Measurements from ENCODE around the gene CIPC. TPM values are rescaled to one million over a fixed set of nuclear protein-coding genes. Genes with fewer than 3 reads are reported as not detected.

The CIPC gene
- total RNA-seq, 1 experiment from 2014 or later: 66.3 TPM

DNA sequence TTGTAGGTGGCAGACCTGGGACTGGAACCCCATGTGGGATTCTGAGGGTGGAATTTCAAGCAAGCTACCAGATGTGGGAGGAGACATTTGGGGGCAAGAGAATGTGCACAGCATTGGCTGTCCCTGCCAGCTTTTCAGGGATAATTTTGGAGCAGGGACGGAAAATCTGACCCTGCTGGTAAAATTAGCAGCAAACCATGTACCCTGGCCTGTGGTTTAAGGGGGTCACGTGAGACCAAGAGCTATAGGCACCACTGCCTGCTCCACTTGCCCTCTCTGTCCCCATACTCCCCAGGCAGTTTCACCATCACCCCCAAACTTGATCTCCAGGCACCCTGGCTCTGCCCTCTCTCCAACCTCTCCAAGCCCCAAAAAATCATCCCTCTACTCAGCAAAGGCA is 57.0 kb downstream of the CIPC start:
- no peaks in the 10 kb centered on the region for H3K79me2 ChIP-seq (ENCODE audit: low read depth)
- H3K4me2 ChIP-seq: no peak overlapping the region
- H2AFZ ChIP-seq: no peak overlapping the region
- intact Hi-C loops (cut with micrococcal nuclease; ENCODE audit: unreplicated experiment): loop anchor here (10.0 kb wide), 1 partner anchor 550 kb away; the partner anchor contains the start of genes ALKBH1 and SLIRP
- no TSS peak for BruUV-seq (replicated peaks)
- H3K4me1 ChIP-seq (replicated peaks; ENCODE audit: insufficient read depth): no peaks in the 10 kb centered on the region
- no peaks in the 10 kb centered on the region for H3K36me3 ChIP-seq (ENCODE audit: low read depth)
- H3K27ac ChIP-seq: no peak overlapping the region
- no peaks in the 10 kb centered on the region; the same call in 1 of the 2 replicates for H3F3A ChIP-seq (ENCODE audit: insufficient read depth, low read depth)
- ChIA-PET POLR2A (ENCODE audit: unreplicated experiment) (no interaction called here), CTCF (no interaction called here)
- TF ChIP-seq EZH2 (IDR thresholded peaks at IDR 0.05; ENCODE audit: low read depth): no peak
- TF ChIP-seq, protein P1, sequence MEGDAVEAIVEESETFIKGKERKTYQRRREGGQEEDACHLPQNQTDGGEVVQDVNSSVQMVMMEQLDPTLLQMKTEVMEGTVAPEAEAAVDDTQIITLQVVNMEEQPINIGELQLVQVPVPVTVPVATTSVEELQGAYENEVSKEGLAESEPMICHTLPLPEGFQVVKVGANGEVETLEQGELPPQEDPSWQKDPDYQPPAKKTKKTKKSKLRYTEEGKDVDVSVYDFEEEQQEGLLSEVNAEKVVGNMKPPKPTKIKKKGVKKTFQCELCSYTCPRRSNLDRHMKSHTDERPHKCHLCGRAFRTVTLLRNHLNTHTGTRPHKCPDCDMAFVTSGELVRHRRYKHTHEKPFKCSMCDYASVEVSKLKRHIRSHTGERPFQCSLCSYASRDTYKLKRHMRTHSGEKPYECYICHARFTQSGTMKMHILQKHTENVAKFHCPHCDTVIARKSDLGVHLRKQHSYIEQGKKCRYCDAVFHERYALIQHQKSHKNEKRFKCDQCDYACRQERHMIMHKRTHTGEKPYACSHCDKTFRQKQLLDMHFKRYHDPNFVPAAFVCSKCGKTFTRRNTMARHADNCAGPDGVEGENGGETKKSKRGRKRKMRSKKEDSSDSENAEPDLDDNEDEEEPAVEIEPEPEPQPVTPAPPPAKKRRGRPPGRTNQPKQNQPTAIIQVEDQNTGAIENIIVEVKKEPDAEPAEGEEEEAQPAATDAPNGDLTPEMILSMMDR (conservative IDR thresholded peaks at IDR 0.05): no peak
- no peak for DNase-seq
- H3K9me2 ChIP-seq (ENCODE audit: insufficient read depth): no peaks in the 10 kb centered on the region
- no peaks in the 10 kb centered on the region for H4K20me1 ChIP-seq (ENCODE audit: insufficient read depth)
- H3K4me3 ChIP-seq: no peak overlapping the region
- no peaks in the 10 kb centered on the region for H3K9me3 ChIP-seq (ENCODE audit: insufficient read depth, low read depth)
- H3K27me3 ChIP-seq (ENCODE audit: insufficient read depth, low read depth): peaks cover 50% of the 10 kb centered on the region

DNA sequence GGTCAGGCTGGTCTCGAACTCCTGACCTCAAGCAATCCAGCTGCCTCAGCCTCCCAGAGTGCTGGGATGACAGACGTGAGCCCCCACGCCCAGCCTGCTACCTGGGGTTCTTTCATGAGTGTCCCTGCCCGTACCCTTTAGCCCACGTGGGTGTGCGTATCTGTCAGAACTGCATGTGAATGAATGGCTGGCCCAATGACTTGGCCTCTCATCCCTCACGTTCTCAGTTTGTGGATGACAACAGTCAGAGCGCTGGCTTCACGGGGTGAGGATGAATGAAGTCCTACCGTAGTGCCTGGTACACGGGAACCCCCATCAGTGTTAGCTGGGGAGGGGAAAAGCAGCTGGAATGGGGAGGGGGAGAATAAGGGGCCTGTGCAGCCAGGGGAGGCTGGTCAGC is 59.7 kb downstream of the CIPC start:
- ChIA-PET POLR2A (ENCODE audit: unreplicated experiment) (no interaction called here), CTCF (interaction anchor here (0.6 kb wide), 1 partner anchor 161 kb away, joined by 3 read pairs; no protein-coding TSS in a partner anchor)
- no peaks in the 10 kb centered on the region for H3K4me1 ChIP-seq (replicated peaks; ENCODE audit: insufficient read depth)
- TF ChIP-seq, protein P1 (conservative IDR thresholded peaks at IDR 0.05): no peak
- no peak for TF ChIP-seq EZH2 (IDR thresholded peaks at IDR 0.05; ENCODE audit: low read depth)
- intact Hi-C loops (cut with micrococcal nuclease; ENCODE audit: unreplicated experiment): loop anchor here (10.0 kb wide), 1 partner anchor 547 kb away; the partner anchor contains the start of genes ALKBH1 and SLIRP
- no peak for DNase-seq
- H3K27ac ChIP-seq: no peak overlapping the region
- H3K4me2 ChIP-seq: no peak overlapping the region
- no peaks in the 10 kb centered on the region for H3K36me3 ChIP-seq (ENCODE audit: low read depth)
- H3K79me2 ChIP-seq (ENCODE audit: low read depth): no peaks in the 10 kb centered on the region
- no TSS peak for BruUV-seq (replicated peaks)
- H3K27me3 ChIP-seq (ENCODE audit: insufficient read depth, low read depth): peaks cover 73% of the 10 kb centered on the region
- no peak overlapping the region for H2AFZ ChIP-seq
- no peaks in the 10 kb centered on the region for H4K20me1 ChIP-seq (ENCODE audit: insufficient read depth)
- no peak overlapping the region for H3K4me3 ChIP-seq
- H3F3A ChIP-seq (ENCODE audit: insufficient read depth, low read depth): no peaks in the 10 kb centered on the region
- H3K9me2 ChIP-seq (ENCODE audit: insufficient read depth): no peaks in the 10 kb centered on the region
- no peaks in the 10 kb centered on the region for H3K9me3 ChIP-seq (ENCODE audit: insufficient read depth, low read depth)

DNA sequence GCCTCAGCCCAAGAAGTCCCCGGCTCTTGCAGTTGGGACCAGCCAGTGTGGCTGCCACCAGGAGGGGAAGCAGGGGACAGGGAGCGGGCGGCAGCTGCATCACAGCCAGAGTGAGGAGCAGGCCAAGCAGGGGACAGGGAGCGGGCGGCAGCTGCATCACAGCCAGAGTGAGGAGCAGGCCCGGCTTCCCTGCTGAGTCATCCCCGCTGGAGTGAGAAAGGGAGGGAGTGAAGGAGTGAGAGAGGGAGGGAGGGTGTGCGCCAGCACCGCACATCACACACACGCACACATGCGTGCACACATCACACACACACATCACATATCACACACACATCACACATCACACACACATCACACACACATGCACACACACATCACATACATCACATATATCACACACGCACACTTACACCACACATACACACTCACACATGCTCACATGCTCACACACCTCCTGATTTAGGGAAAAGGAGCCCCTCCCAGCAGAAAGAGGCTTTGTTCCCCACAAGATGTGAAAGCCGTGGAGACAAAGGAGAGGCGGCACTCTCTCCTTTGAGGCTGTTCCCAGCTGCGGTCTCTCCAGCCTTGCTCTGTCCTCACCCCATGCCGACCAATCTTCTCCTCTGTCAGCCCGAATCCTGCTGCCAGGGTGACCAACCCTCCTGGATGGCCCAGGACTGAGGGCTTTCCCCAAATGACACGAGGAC is 60.3 kb downstream of the CIPC start:
- no peaks in the 10 kb centered on the region for H3K4me1 ChIP-seq (replicated peaks; ENCODE audit: insufficient read depth)
- H3K4me3 ChIP-seq: no peak overlapping the region
- H3K9me2 ChIP-seq (ENCODE audit: insufficient read depth): no peaks in the 10 kb centered on the region
- no peaks in the 10 kb centered on the region for H3K9me3 ChIP-seq (ENCODE audit: insufficient read depth, low read depth)
- H3K79me2 ChIP-seq (ENCODE audit: low read depth): no peaks in the 10 kb centered on the region
- peaks cover 73% of the 10 kb centered on the region for H3K27me3 ChIP-seq (ENCODE audit: insufficient read depth, low read depth)
- H2AFZ ChIP-seq: no peak overlapping the region
- peak in 1 of 2 experiments; percentile 69 for DNase-seq
- intact Hi-C loops (cut with micrococcal nuclease; ENCODE audit: unreplicated experiment): loop anchor here (10.0 kb wide), 1 partner anchor 546 kb away; the partner anchor contains the start of genes ALKBH1 and SLIRP
- TF ChIP-seq, protein P1 (conservative IDR thresholded peaks at IDR 0.05): no peak
- no peak for TF ChIP-seq EZH2 (IDR thresholded peaks at IDR 0.05; ENCODE audit: low read depth)
- no peaks in the 10 kb centered on the region for H4K20me1 ChIP-seq (ENCODE audit: insufficient read depth)
- H3K4me2 ChIP-seq: no peak overlapping the region
- no TSS peak for BruUV-seq (replicated peaks)
- ChIA-PET POLR2A (ENCODE audit: unreplicated experiment) (no interaction called here), CTCF (interaction anchor here (0.6 kb wide), 1 partner anchor 161 kb away, joined by 3 read pairs; no protein-coding TSS in a partner anchor)
- H3K36me3 ChIP-seq (ENCODE audit: low read depth): no peaks in the 10 kb centered on the region
- no peak overlapping the region for H3K27ac ChIP-seq
- no peaks in the 10 kb centered on the region for H3F3A ChIP-seq (ENCODE audit: insufficient read depth, low read depth)
